ENCODE results near the gene A3GALT2.
A peak's percentile ranks its signal among the peaks of the same experiment; 100 is the strongest.

Gene A3GALT2

DNA sequence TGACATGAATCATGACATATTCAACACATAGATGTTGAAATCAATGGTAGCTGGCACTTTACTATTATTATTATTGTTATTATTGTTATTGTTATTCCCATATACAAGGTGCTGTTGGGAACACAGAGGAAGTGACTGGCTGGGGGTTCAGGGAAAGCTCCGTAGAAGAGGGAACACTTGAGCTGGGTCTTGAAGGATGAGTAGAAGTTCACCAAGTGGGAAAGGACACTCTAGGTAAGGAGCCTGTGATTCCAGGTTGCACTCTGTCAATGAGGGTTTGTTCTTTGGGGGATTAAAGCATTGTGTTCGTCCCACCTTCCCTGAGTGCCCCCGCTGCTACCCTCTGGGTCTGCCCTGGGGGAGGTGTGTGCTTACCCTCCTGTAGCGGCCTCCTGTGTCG lies 50.5 kb downstream of the A3GALT2 start:
- no peak for DNase-seq

DNA sequence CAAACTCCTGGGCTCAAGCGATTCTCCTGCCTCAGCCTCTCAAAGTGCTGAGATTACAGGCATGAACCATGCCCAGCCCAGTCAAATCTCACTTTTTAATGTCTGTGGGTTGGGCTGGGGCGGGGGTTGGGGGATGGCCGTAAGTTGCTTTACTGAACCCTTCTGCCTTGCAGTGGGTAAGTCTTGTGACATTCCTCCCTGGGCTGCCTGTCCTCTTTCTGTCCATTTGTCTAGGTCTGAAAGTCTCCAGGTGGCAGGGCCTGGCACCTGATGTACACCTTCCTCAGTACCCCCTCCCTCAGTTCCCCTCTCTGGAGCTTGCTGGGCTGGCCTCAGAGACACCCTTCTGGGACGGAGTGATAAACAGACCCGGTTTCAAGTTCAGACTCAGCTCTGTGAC lies 51.3 kb downstream of the A3GALT2 start:
- no peak for DNase-seq

DNA sequence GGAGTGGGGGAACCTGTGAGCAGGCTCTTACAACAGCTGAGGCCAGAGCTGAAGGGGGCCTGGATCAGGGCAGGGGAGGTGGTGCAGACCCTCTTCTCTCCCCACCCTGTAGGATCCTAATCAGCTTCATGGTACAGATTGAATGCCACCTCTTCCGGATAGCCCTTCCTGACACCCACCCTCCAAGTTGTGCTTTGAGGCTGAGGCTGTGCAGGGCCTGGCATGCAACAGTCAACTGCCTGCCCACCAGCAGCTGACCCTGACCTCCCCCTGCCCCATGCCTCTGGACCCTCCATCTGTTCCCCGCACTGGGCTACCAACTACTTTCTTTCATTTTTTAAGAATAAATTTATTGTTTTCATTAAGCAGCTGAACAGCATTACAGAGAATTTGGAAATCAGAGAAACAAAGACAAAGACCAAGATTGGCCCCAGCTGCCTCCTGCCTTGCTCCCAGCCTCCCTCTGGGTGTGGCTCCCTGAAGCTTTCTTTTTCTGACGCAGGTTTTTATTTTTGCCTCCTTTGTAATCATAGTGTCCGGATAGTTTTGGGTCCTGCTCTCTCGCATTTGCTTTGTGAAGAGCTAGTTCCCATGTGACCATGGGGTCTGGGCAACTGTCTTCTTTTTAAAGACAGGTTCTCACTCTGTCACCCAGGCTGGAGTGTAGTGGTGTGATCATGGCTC lies 51.8 kb downstream of the A3GALT2 start:
- no peak for DNase-seq

DNA sequence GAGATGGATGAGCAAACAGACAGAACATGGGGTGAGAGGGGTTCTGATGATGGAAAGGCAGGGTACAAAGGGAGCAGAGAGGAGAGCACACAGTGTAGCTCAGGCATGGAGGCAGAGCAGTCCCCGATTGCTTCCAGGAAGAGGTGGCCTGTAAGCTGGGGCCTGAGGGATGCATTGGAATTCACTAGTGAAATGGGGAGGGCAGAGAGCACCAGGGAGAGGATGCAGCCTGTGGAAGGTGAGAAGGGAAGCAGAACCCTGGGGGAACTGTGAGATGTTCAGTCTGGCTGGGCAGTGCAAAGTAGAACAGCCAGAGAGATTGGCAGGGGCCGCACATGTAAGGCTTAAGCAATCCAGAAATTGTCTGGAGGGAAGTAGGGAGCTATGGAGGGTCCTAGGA lies 52.4 kb downstream of the A3GALT2 start:
- no peak for DNase-seq

DNA sequence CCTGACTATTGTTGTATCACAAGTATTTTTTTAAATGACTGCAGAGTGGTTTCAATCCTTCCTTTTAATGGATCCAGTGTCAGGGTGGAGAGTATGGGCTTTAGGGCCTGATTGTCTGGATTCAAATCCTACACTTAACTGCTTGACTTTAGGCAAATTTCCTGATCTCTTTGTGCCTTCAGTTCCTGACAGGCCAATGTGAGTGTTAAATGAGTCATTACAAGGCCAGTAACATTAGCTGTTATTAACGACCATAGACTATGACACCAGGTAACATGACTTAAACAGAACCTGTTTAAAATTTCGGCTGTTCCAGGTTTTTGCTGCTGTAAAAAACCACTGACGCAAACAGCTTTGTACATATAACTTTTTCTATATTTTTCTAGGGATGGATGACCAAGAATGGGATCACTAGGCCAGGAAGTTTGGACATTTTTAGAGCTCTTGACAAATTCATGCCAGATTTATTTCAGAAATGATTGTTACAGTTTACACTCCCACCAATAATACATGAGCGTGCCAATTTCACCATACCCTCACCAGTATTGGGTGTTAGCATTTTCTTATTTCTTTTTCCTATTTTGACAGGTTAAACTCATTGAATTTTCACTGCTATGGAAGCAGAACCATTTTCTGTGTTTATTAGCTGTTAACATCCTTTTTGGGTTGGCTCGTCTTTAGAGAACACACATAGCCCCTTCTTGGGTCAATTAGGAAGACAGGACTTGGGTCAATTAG lies 53.3 kb downstream of the A3GALT2 start:
- no peak for DNase-seq

DNA sequence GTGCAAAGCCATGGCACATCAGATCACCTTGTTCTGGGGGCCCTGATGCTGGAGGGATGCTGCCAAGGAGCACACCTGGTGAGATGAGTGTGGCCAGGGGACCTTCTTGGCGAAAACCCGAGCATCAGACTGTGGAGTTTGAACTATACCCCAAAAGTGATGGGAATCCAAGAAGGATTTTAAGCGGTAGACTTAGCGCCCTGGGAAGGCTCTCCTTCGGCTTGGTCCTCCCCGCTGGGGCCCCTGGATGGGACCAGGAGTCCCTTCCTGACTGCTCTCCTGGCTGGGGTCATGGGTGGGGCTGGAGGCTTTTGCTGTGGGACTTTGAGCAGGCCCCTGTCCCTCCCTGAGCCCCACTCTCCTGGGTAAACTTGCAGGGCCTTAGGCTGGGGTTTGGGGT lies 54.1 kb downstream of the A3GALT2 start:
- no peak for DNase-seq

DNA sequence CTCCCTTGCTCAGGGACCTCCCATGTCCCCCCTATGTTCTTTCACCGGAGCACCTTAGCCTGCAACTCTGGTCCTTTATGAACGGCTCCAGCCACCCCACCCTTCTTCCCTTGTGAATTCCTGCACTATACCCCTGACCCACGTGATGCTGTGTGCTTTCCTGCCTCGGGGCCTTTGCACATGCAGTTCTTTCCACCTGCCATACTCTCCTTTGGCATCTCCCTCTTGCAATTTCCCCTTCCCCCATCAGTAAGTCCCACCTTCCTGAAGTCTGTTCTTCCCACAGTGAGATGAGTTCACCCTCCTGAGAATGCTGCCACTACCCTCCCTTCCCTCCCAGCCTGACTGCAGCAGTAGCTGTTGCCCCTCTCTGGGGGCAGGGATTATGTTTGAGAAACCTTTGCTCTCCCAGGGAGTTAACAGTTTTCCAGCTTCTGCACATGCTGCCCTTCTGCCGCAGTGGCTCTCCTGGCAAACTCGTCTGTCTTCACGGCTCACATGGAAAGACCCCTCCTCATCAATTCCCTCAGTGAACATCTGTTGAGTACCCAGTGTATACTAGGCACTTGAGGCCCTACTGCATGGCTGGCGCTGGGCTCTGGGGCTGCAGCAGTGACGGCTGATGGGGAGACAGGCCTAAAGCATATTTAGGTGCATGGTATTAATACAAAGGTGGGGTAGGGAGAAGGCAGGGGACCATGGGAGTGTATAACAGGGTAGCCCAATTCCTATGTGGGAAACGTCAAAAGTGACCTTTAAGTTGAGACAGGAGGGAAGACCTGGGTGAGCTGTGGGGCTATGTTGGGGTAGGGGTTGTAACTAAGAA lies 54.9 kb downstream of the A3GALT2 start:
- DNase-seq: no peak

DNA sequence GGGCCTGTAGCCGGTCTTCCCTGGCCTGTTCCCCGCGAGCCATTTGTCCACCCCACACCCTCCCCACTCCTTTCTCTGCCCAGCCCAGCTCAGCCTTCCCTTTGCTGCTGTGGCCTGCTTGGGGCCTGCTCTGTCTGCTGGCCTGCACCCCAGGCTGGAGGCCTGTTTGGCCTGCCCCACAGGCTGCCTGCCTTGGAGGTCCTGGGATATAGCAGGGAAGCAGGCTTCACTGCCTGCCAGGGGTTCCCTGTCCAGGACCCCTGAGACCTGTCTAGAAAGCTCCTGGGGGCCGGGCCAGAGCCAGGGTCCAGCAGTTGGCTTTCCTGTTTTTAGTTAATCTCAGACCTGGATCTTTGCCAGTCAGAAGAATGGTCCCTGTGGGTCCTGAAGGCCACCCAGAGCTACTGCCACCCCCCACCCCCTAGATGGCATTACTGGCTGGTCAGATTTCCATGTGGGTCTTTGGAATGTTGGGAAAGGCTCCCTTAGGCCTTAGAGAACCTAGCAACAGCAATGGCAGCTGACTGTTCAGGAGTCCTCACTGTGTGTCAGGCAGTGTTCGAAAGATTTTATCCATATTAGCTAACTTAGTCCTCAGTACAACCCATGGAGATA lies 56.9 kb downstream of the A3GALT2 start:
- no peak for DNase-seq

DNA sequence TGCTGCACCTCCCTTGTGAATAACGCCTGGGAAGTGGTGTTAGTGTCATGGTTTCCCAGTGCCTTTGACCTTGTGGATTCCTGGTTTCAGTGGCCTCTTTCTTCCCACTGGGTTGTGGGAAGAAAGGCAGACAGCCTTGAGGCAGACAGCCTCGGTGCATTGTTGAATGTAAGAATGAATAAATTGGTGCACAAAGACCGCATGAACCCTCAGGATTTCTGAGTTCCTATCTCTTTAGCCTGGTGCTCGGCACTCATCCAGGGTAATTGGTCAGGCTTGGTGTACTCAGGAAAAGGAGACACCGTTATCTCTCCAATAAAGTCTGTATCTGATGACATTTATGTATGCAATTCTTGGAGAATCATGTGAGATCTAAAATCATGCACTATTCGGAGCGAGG lies 59.6 kb downstream of the A3GALT2 start:
- no peak for DNase-seq

DNA sequence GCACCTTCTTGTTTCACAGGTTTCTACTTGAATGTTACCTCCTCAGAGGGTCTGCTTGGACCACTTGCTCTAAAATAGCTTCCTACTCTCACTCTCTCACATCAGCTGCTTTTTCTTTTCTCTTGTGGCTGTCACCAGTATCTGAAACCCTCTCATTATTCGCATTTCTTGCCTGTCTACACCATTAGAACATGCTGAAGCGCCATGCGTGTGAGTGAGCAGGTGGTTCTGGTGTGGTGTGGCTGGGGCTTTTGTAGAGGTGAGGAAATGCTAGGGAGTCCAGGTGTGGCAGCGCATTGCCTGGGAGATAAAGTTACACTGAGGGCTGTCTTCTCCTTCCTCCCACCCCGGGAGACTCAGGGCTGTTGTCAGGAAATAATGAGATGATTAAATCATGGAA lies 60.5 kb downstream of the A3GALT2 start:
- peak; percentile 89 for DNase-seq

DNA sequence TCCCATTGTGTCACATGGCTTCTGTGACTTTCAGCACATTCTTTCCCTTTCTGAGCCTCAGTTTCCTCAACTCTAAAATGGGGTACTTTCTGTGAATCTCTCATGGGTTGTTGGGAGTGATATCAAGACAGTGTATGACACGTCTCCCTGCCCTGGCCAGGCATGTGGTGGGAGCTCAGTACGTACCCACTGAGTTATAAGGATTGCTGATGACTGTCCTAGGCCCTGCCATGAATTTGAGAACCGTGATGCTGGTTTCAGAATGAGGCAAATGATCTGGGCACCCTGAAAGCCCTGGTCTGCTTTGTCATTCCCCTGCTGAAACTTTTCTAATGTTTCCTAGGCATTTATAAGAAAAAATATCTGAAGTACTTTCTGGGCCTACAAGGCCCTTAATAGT lies 61.0 kb downstream of the A3GALT2 start:
- DNase-seq: no peak

DNA sequence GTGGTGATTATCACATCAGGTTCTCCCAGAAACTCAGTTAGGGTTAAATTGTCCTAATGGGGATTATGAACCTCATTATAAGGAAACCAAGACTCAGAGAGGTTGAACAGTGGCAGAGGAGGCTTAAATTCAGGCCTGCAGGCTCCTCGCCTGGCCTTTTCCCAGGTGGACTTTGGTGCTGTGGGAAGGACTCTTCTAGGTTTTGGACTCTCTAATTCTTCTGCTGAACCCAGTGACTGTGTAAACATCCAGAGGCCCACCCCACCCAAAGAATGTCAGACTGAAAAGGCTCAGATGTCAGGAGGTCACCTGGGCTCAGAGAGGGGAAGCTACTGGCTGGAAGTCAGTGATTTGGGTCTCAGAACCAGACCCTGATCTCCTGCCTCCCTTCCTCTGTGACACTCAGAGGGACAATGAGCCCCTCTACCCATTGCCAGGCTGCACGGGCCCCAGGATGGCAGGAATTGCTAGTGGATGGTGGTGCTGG lies 62.1 kb downstream of the A3GALT2 start:
- no peak for DNase-seq

DNA sequence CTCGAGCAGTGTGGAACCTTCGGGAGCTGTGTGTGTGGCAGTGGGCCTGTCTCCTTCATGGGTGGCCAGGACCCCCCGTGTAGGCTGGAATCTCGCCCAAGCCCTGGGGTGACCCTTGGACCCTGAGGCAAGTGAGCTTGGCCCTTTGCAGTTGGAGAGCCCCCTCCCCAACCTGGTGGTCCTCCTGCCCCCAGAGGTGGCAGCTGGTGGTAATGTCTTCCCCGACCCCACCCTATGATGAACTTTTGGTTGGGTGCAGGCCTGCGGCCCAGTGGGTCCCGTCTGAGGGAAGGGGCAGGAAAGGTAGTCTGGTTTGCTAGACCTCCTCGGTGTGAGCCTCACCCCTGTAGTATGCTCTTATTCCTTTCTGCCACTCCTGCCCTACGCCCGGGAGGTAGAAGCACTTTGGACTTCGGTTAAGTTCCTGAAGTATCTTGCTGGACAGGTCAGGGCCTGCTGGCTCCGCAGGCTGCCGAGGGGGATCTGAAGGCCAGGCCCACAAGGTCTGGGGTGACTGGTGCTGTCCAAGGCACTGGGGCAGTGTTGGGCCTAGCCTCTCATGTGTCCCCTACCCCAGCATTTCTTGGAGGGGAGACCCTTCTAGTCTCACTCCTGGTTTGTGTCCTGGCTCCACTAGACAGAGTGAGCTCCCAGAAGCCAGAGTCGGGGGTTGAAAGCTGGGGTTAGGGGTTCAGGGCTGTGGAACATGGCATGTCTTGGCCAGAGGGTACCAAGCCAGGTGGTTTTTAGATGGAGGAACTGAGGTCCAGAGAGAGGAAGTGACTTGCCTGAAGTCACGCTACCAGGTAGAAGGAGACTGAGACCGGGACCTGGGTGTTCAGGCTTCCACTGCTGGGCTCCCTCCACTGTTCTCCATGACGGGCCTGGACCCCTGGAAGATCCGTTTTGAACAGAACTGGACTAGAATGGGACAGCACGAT lies 62.9 kb downstream of the A3GALT2 start:
- peak; percentile 10 for DNase-seq

DNA sequence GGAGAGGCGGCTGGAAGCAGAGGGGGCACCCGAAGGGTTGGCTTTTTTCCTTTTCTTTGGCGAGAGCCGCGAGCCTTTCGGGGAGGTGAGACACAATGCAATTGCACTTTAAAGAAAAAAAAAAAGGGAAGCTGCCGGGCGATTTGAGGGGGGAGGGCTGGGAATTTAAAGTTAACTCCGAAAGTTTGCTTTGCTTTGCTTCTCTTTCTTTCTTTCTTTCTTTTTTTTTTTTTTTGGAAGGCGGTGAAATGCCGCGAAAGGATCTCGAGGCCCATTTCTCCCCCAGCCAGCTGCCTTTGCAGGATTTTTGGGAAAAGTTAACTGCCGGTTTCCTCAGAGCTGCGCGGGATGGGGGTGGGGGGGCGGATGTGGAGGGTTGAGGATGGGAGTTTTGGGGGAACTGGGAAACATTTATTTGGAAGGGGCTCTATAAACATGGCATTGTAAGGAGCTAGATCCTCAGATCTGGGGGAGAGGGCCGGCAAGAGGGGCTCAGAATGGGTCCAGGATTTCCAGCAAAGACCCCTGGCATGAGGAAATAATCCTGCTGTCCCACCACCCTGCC lies 63.6 kb downstream of the A3GALT2 start:
- no peak for DNase-seq

Measured in NCI-H510A treated with DMSO at 0.1 percent for 48 hours (cell line).